ENCODE results near the gene ZMYND8.
"Not testable (repeated sequence)": the region's sequence is repeated elsewhere in the genome, so short reads cannot be mapped to it uniquely, and the experiment has no call there.

ZMYND8 gene

DNA sequence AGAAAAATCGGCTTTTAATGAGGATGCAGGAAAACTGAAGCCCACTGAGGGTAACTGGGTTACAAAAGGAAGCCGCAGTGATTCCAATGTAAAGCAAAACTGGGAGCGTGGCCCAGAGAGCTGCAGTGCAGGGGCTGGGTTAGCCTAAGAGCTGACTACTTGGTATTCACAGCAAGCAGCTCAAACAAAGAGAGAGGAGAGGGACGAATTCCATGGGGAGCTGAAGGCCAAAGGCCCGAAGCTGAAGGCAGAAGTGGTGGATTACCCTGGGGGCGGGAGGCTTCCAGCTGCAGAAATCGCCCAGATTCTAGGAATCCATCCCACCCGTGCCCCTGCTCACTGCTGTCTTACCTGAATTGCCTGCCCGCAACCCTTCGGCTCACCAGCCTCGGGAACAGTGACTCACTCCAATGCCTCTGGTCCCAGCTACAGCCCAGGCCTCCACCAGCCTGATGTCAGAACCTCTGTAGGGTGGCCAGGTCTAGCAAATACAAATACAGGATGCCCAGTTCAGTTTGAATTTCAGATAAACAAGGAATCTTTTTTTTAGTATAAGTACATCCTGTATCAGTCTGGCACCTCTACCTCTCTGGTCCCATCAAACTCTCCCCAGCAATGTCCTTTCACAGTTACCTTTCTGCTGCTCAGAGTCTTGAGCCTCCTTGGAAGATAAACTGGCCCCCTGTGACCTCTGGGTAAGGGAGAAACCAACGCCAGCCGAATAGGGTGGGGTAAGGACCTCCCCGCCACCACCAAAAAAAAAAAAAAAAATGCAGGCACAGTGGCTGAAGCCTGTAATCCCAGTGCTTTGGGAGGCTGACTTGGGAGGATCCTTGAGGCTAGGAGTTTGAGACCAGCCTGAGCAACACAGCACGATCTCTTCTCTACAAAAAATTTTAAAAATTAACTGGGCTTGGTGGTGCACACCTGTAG is 14.6 kb upstream of the ZMYND8 start:
- no peak for DNase-seq

DNA sequence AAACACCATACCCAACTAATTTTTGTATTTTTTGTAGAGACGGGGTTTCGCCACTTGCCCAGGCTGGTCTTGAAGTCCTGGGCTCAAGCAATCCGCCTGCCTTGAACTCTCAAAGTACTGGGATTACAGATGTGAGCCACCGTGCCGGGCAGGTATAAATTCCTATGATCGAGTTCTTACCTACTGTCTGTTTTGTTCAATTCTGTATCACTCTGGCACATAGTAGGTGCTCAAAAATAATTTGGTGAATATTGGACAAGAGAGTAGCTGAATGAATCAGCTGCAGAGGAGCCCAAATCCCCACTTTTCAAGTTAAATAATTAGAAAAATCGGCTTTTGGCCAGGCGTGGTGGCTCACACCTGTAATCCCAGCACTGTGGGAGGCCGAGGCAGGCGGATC is 13.7 kb upstream of the ZMYND8 start:
- no peak for DNase-seq

DNA sequence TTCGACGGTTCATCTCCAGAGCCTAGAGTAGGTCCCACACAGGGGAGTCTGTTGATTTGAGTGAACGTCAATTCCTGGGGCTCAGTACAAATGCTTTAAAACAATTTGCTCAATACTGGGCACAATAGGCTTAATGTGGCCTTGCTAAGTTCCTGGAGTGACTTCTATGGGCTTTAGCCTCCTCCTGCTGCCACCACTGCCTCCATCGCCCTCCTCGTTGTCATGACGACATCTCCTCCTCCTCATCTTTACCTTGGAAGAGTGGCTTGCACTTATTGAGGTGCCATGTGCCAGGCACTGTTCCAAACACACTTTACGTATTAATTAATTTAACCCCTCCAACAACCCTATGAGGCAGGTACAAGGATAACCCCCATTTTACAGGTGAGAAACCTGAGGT is 11.8 kb upstream of the ZMYND8 start:
- no peak for DNase-seq

DNA sequence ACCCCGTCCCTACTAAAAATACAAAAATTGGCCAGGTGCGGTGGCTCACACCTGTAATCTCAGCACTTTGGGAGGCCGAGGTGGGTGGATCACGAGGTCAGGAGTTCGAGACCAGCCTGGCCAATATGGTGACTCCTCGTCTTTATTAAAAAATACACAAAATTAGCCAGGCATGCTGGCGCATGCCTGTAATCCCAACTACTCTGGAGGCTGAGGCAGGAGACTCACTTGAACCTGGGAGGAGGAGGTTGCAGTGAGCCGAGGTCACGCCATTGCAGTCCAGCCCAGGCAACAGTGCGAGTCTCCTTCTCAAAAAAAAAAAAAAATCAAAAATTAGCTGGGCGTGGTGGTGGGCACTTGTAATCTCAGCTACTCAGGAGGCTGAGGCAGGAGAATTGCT is 9.8 kb upstream of the ZMYND8 start:
- not testable (repeated sequence) for DNase-seq

DNA sequence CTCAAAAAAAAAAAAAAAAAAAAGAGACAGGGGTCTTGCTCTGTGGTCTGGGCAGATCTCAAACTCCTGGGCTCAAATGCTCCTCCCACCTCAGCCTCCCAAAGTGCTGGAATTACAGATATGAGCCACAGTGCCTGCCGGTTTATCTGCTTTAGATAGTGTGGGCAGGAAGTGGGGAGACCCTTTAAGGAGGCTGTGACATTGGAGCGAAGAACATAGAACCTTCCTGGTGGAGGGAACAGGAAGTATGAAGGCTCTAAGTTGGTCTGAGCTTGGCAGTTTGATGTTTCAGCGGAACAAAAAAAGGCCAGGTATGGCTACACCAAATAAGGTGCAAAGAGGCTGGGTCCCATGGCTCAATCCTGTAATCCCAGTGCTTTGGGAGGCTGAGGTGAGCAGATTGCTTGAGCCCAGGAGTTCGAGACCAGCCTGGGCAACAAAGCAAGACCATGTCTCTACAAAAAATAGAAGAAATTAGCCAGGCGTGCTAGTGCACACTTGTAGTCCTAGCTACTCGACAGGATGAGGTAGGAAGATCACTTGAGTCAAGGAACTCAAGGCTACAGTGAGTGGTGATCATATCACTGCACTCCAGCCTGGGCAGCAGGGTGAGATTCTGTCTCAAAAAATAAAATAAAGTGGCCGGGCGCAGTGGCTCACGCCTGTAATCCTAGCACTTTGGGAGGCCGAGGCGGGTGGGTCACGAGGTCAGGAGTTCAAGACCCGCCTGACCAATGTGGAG is 8.7 kb upstream of the ZMYND8 start:
- no peak for DNase-seq

DNA sequence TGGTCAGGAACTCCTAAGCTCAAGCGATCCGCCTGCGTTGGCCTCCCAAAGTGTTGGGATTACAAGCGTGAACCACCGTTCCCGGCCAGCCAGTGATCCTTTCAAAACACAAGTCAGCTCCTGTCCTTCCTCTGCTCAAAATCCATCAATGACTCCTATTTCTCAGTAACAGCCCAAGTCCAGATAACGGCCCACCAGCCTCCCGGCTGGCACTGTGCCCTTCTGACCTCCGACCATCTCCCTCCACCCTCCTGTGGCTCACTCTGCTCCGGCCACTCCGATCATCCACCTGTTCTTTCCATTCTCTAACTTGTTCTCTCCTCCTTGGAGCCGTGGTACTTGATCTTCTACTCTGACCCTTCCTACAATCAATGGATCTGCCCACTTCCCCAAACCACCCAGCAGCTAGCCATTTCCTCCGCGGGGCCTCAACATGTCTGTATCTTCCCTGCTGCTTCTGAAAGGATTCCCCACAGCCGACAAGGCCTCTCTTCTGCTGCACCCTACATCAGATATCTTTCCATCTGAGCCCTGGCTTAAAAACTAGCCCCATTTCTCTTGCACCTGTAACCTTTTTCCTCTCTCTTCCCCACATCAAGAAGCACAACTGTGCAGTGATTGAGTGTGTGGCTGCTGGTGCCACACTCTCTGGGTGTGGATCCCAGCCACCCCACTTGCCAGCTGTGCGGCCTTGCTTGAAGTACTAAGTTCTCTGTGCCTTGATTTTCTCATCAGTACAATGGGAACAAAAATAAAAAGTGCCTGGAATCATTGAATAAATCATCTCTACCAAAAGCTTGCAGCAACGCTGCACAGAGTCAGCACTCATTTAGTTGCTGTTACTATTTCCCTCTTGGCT is 6.1 kb upstream of the ZMYND8 start:
- DNase-seq, result no peak

DNA sequence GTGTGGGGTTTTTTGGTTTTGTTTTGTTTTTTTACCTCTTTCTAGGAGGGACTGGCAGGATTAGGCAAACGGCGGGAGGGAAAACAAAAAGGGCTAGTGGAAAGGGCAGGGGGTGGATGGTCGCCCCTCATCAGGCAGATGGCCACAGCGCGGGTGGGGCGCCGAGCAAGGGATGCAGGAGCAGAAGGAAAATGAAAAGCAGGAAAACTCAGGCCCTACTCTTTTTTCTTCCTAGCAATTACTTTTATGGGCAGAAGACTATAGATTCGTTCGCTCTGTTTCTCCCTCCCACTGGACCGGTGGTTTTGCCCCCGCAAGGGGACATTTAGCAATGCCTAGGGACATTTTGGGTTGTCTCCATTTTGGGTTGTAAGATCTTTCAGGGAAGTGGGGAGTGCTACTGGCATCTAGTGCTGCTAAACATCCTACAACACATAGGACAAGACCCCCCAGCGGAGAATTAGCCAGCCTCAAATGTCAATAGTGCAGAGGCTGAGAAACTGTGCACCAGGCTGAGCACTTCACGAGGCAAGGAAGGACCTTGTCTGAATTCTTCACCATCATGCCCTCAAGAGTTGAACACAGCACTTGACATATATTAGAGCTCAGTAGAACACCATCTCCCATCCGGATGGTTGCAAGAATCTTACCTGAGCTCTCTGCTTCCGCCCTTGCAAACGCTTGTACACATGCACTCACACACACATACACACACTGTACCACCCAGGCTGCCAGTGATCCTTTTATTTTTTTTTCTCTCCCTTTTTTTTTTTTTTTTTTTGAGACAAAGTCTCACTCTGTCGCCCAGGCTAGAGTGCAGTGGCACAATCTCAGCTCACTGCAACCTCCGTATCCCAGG is 4.8 kb upstream of the ZMYND8 start:
- no peak for DNase-seq

DNA sequence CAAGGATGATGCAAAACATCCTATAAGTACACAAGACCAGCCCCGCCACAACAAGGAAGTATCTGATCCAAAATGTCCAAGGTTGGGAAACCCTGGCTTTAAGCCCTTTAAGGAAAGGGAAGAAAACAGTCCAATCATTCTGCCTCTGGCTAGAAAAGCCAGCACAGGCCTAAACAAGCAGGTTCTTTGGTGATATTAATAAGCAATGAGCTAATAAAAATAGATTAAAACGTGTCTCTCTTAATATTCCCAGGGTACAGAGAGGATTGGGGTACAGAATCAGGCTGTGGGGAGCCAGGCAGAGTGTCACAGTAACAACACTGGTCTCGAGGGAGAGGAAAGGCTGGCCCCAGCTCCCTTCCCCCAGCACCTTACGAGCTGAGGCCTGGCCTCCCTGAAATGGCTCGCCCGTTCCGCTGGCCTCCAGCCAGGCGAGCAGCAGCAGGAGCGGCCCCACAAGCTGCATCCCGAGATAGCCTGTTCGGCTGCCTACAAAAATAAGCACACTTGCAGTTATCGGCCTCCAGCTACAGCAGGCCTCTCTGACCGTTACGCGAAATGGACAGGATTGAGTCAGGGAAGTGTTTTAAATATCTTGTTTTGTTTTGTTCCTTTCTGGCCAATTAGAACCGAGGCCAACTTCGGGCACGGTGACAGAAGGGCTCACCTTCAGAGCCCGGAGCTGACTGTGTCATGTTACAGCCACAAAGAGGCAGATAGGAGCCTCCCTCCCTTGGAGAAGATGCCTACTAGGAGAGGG is 4.0 kb upstream of the ZMYND8 start:
- no peak for DNase-seq

DNA sequence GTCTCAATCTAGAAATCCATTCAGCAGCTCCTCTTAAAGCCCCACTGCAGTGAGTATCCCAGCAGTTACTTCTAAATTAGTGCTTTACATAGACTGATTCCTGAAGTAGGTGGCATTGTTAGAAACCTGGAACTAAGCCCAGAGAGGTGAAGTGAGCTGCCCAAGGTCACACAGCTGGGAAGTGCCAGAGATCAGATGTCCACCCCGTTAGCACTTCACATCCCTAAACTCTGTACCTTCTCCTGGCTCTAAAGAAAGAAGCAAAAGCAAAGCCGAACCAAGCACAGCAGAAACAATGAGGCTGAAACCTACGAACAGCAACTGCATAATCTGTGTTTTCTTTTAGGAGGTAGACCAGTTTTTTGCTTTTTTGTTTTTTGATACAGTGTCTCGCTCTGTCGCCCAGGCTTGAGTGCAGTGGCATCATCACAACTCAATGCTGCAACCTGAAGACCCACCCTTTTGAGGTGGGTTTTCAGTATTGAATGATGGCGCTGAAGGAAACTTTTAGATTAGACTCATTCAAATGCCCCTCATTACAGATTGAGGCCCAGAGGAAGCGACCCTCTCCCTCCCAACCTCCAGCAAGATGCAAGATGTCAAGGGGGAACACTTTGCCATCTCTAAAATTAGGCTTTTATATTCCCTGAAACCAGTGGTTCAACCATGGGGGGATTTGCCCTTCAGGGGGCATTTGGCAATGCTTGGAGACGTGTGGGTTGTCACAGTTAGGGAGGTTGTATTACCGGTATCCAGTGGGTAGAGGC is 3.2 kb upstream of the ZMYND8 start:
- DNase-seq, result no peak

DNA sequence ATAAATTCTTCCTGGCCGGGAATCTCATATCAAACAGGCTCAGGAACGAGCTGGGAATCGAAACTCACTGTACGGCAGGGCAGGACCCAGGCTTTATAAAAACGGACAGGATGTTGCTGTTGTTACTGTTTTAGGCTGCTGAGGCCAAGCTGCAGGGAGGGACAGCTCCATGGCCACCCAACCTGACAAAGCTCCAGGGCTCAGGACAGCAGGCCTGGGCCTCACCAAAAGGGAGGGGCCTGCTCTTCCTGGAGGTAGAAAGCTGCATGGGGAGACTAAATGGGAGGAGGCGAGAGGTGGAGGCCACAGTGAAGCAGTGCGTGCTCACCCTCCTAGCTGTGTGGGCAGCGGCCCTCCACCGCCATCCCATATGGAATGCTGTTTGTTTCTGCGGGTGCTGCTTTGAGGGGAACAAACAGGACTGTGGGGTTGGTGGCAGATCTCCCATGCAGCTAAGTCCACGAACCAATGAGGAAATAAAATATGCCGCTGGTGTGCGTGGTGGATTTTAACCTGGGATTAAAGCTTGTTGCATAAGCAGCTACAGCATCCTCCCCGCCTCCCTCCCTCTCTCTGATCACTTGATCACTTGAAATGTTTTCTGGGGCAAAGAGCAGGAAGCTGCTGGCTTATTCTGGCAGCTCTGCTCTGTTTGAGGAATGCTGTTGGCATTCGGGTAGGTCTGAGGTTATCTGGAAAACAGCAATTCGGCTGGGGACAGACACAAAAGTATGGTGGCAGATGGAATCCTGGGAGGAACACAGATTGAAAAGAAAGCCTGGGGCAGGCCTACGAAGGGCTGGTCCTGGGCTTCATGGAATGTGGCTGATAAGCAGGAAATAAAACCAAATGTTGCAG is 2.4 kb upstream of the ZMYND8 start:
- DNase-seq, result peak; percentile 41

DNA sequence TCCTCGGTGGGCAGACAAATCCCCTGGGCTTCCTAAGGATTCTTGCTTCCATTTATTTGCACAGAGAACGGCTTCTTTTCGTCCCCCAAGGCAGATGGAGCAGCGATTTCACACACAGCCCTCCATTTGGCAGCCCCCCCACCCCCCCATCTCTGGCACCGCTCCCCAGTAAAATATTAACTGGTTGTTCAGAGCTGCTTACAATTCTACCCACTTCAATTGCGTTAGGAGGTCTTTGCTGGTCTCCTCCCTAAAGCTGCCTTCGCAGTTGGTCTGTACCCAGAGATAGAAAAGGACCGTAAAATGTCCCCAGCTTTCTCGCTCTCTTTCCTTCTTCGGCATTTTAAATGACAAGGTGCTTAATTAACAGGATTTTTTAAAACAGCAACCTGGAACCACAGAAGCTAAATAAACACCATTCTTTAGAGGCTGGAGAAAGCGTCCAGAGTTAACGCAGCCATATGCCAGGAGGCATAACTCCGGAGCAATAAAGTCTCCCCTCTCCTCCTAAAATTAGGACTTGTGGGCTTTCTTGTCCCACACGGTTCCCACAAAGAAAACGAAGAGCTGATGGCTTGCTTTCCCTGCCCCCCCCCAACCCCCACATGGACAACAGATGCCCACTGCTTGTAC is 1.7 kb upstream of the ZMYND8 start:
- DNase-seq, result no peak

DNA sequence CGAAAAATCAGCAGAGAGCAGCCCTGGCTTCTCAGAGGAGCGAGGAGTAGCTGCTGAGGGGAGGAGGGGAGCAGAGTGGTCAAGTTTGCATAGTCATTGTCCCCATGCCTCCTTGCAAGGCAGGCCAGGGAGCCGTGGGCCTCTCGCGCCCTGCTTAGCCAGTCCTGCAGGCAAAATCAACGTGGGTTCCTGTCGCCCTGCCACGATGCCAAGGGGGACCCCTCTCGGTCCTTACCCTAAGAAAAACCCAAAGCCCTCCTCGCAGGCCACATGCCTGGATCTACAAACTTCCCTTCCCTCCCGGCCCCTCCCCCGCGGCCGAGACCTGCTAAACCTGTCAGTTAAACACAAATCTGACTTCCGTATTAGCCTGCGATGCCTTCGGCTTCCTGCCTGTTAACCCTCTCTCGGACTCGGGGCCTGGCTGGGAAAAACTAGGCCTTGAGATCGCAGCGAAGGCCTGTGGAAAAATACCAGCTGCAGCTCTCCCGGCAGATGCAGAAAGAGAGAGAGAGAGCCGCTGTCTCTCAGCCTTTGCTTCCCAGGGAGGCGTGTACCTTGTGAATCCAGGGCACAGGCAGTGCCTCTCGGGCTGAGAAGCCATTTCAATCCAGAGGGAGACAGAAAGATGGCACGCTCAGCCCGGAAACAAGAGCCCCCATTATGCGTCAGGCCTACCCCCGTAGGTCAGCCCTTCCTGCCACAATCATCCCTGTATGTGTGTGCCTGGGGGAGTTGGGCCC is 968 bp upstream of the ZMYND8 start:
- peak; percentile 60 for DNase-seq

DNA sequence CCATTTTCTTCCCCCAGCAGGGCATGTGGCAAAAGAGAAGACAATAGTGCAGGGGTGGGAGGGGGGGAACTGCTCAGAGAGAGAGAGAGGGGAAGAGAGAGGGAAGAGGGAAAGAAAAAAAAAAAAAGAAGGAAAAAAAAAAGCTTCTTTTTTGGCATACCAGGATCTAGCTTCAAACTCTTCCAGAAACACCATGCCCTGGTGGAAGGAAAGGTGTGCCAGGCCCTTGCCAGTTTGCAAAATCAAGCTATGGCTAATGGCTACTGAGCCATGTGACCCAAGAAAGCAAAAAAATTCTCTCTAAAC is 326 bp downstream of the ZMYND8 start:
- no peak for DNase-seq

DNA sequence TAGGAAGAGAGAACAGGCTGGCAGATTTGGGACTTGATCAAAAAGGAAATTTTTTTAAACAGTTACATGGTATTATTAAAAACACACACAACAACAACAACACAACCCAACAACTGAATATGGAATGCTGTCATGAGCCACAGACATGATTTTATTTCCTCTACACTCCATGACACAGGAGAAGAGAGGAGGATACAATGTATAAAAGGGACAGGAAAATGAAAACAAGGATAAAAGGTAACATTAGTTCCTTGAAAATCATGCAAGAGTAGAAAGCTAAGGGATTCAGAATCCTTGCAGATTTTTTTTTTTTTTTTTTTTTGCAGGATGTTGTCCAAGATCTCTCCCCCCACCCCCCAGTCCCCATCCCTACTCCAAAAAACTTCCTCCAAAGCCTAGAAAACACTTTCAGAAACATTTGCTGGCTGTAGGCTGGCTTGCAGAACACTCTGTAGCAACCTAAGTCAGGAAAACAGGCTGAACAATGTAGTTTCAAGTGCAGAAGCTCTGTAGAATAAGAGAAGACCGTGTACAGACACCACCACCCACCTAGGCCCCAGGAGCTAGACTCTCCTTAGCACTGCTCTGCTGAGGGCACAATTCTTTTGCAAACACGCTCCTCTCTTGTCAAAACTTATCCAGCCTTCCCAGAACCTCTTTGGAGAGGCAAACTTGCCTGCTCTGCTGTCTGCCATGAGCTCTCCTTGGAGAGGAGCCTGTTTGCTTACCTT is 845 bp downstream of the ZMYND8 start:
- no peak for DNase-seq

DNA sequence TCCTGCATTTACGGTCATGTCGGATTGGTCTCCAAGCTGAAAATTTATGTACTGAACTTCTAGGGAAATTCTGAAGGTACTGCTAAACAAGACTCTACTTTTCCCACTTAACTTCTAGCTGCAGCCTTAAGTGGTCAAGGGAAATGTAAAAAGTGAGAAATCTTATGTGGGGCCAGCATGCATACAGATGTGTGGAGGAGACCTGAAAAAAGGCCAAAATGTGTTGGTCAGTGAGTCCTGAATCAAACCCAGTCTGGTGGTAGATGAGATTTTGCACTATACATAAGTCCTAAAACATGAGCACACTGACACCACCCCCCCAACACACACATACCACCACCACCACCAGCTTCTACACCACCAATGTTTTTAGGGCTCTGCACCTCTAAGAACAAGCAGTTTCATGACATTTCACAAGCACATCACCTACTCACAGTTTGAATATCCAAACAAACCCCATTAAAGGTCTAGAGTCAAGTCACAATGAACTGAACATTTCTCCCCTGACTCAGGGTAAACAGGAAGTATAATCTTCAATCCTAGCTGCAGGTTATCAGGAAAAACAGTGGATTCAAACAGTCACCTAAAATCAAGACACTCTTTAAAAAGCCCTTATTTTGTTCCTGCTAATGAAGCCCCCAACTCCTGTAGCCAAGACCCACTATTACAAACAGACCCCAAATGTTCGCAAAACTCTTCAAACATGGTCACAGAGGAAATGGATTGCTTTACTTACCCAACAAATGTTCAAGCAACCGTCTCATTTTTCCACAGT is 1.6 kb downstream of the ZMYND8 start:
- DNase-seq, result no peak

DNA sequence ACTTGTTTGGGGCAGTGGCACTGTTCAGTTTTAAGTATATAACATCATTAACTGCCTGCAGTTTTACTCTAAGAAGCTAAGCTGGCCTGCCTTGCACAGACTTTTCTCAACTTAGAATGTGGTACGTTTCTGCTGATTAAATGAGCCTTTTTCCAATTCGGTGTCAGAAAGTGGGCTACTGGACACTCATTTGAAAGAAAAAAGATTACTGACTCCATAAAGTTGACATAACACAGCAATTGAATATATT is 2.1 kb downstream of the ZMYND8 start:
- no peak for DNase-seq

DNA sequence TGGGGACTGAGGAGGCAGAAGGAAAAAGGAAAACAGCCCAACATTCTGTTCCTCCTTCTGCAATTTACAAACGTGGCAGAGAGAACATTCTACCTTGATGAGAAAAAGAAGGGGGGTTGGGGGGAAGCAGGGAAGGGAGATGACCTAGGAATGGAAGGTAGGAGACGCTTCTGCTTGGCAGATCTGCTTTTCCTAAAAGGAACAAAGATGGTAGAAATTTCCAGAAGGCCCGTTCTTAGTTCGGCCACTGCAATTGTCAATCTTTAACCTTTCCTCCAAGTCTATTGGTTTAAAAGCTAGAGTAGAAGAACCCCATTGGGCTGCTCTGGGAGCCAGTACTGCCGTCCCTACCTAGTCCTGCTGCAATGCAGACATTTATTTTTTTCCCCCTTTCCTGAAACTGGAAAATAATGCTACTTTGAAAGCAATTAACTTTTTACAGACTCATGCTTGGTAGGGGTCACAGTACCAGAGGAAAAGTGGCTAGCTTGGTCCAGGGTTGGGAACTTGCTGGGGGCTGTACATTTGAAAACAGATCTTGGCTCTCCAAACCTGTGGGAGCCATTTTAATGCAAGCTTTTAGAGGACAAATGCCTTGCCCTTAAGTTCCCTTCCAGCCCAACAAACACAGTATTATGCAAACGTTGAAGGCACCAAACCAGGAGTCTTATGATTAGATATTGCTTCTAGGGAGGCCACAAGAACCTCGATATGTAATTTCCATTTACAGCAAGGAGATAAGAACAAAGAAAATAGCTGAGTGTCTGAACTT is 2.6 kb downstream of the ZMYND8 start:
- DNase-seq, result no peak

Data from GOT3 (cell line).